Measurements from ENCODE around the gene LRSAM1.
A peak's percentile ranks its signal among the peaks of the same experiment; 100 is the strongest.

The LRSAM1 gene

GRCh38 chr9:127450830-127451607 lies at the start of gene LRSAM1, which contains the start of gene RPL12:
TSS of gene LRSAM1 (plus strand) at chr9:127451510. CDS start at chr9:127454528, 3,018 bp downstream.
TSS of gene RPL12 (minus strand) at chr9:127451406. CDS start at chr9:127451317, 89 bp downstream.
- peak within 1 kb of the TSS; percentile 94 for H3K4me3 ChIP-seq (ENCODE audit: low read depth, low read length)
- peak; percentile 98 for DNase-seq (ENCODE audit: low read depth)
- no peak for TF ChIP-seq CTCF (IDR thresholded peaks at IDR 0.05; ENCODE audit: insufficient read depth, low read depth, low read length, missing control alignments)

- TF ChIP-seq CTCF (IDR thresholded peaks at IDR 0.05; ENCODE audit: insufficient read depth, low read depth, low read length, missing control alignments): no peak
- DNase-seq (ENCODE audit: low read depth): no peak
- no peak overlapping the region for H3K4me3 ChIP-seq (ENCODE audit: low read depth, low read length)
Measured at GRCh38 chr9:127402401-127403090, 48.8 kb upstream of the LRSAM1 start.

DNA sequence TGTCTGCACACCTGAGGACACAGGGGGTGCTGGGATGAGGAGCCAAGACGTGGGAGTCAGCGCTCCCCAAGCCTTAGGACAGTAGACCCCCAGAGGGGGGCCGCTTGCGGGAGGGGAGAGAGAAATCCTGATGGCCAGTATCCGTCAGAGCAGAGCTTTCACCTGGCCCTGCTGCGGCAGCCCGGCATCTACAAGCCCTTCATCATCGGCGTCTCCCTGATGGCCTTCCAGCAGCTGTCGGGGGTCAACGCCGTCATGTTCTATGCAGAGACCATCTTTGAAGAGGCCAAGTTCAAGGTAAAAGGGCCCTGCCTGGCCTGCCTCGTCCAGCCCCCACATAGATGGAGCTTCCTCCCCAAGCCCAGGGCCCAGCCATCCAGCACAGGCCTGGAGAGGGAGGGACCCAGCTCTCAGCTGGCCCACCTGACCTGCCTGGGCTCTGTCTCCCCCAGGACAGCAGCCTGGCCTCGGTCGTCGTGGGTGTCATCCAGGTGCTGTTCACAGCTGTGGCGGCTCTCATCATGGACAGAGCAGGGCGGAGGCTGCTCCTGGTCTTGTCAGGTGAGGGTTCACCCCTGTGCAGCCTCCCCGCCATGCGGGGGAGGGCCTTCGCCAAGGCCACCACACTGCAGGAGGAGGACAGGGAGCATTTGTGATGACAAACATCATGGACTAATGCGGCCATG lies 47.7 kb upstream of the LRSAM1 start:
- no peak for TF ChIP-seq CTCF (IDR thresholded peaks at IDR 0.05; ENCODE audit: insufficient read depth, low read depth, low read length, missing control alignments)
- no peak for DNase-seq (ENCODE audit: low read depth)
- H3K4me3 ChIP-seq (ENCODE audit: low read depth, low read length): no peak overlapping the region

- TF ChIP-seq CTCF (IDR thresholded peaks at IDR 0.05; ENCODE audit: insufficient read depth, low read depth, low read length, missing control alignments): no peak
- no peak overlapping the region for H3K4me3 ChIP-seq (ENCODE audit: low read depth, low read length)
- DNase-seq (ENCODE audit: low read depth): no peak
Measured at GRCh38 chr9:127404631-127405030, 46.7 kb upstream of the LRSAM1 start.

DNA sequence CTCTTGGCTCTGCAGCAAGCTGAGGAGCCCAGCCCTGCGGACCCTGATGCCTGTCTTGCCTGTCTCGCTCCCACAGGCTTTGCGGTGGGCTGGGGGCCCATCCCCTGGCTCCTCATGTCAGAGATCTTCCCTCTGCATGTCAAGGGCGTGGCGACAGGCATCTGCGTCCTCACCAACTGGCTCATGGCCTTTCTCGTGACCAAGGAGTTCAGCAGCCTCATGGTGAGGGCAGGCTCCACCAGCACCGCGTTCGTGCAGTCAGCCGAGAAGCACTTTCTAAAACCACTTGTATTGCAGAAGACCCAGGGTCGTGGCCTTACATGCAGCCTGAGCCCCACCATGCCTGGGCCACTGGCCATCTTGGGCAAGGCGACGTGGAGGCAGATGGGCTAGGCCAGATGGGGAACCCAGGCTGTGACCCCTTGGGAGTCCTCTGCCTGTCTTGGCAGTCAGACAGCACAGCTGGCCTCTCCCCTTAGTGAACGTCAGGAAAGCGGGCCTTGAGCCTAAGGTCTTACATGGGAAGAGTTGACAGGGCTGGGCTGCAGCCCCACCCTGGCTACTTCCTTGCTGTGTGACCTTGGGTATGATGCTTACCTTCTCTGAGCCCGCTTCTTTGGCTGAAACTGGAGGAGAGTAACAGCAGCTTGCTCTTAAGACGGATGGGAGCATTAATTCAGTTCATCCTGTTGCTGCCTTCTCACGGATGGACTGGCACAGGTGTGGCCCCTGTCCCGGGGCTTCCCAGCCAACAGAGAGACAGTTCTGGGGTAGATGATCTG lies 45.8 kb upstream of the LRSAM1 start:
- DNase-seq (ENCODE audit: low read depth): no peak
- no peak for TF ChIP-seq CTCF (IDR thresholded peaks at IDR 0.05; ENCODE audit: insufficient read depth, low read depth, low read length, missing control alignments)
- no peak overlapping the region for H3K4me3 ChIP-seq (ENCODE audit: low read depth, low read length)

GRCh38 chr9:127406799-127407491 lies 44.4 kb upstream of the LRSAM1 start:
- no peak overlapping the region for H3K4me3 ChIP-seq (ENCODE audit: low read depth, low read length)
- no peak for TF ChIP-seq CTCF (IDR thresholded peaks at IDR 0.05; ENCODE audit: insufficient read depth, low read depth, low read length, missing control alignments)
- no peak for DNase-seq (ENCODE audit: low read depth)

Measured in GM12865 (cell line).